IPS DF 6.9 (cell line): ENCODE data around the gene CXCL6.

Experiments used
- DNase-seq: peaks from one replicate; pipeline ENCODE4 v3.0.0-alpha.2; 2013; ENCODE audit warnings: low read depth, low spot score
- H3K27ac ChIP-seq: one replicate; pipeline ENCODE4 v1.5.1; 2013; ENCODE audit warnings: low read length, control low read depth
- H3K27me3 ChIP-seq: 2 replicates; pipeline ENCODE4 v1.6.1; 2013; ENCODE audit warnings: mild to moderate bottlenecking, low read length; ENCODE audit not compliant: control insufficient read depth, insufficient read depth
- H3K36me3 ChIP-seq: 2 replicates; pipeline ENCODE4 v1.6.1; 2013; ENCODE audit warnings: low read length; ENCODE audit not compliant: control insufficient read depth, insufficient read depth
- H3K4me1 ChIP-seq: 2 replicates; pipeline ENCODE4 v1.6.1; 2013; ENCODE audit warnings: low read length; ENCODE audit not compliant: control insufficient read depth, insufficient read depth
- H3K4me3 ChIP-seq: 2 replicates; pipeline ENCODE4 v1.5.1; 2013; ENCODE audit warnings: mild to moderate bottlenecking, low read length
- H3K9me3 ChIP-seq: 2 replicates; pipeline ENCODE4 v1.6.1; 2013; ENCODE audit warnings: low read length, inconsistent platforms; ENCODE audit not compliant: control insufficient read depth, insufficient read depth
- WGBS: extraction: QIAGEN DNeasy Blood & Tissue Kit; methylation state at CpG from one replicate; pipeline ENCODE4 v1.1.7; 2013; ENCODE audit warnings: mixed read lengths, missing lambda C conversion rate; ENCODE audit not compliant: insufficient read length, insufficient coverage; 5-methylcytosine and 5-hydroxymethylcytosine counted together

CXCL6 gene

DNA sequence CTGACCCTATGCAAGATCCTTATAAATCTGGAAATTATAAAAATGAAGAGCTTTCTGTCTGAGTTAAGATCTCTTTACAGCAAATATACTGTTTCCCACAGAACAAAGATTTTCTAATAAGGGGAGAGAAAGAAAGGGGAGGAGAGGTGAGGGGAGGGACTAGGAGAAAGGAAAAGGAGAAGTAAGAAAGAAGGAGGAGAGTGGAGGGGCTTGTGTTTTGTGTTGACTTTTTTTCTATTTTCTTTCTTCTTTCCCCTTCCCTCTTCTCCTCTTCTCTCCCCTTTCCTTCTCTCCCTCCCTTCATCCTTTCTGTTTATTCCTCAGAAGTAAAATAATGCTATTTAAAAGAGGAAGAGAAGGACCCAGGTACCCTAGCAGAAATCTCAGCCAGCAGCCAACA lies 6.2 kb downstream of the CXCL6 start:
- Histone ChIP-seq H3K4me3 (no peak overlapping the region), H3K27ac (no peak overlapping the region), H3K27me3 (no peaks in the 10 kb centered on the region), H3K36me3 (no peaks in the 10 kb centered on the region), H3K9me3 (no peaks in the 10 kb centered on the region), H3K4me1 (no peaks in the 10 kb centered on the region)
- DNase-seq, result no peak

DNA sequence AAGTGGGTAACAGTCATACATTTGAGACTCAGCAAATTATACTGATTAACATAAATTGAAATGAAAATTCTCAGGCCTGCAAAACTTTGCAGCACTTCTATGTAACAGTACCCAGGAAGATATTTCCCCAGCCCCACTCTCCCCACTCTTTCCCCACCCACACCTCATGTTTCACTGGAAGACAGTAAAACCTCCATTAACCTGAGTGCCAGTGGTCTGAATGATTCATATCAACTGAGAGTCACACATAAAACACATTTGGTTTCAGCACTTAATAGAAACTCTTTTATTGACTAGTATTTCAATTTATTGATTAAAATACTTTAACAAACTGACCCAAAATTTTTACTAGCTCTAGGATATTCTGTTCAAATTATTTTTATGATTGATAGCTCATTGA lies 6.9 kb downstream of the CXCL6 start:
- no peaks in the 10 kb centered on the region for H3K4me1 ChIP-seq
- no peak overlapping the region for H3K27ac ChIP-seq
- H3K27me3 ChIP-seq, result no peaks in the 10 kb centered on the region
- H3K36me3 ChIP-seq, result no peaks in the 10 kb centered on the region
- no peaks in the 10 kb centered on the region for H3K9me3 ChIP-seq
- no peak overlapping the region for H3K4me3 ChIP-seq
- DNase-seq, result no peak

DNA sequence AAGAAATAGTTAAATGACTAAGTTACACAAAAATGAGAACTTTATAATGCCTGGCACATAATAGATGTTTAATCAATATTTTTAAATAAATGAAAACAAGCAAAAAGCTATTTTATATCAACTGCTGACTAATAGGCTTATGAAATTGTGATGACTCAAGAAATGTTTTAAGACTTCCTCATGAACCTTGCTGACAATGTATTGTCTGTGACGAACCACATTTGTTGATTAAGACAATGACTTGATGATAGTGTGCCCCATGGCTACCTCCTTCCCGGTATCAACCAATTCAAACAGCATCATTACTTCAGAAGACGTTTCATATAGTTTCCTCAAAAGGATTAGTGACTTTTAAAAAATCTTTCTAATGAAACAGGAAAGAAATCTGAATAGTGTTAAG lies 7.9 kb downstream of the CXCL6 start:
- no CpG with 5 or more reads among the region's 3 CpGs for WGBS
- no peak for DNase-seq
- no peaks in the 10 kb centered on the region for H3K27me3 ChIP-seq
- H3K4me1 ChIP-seq, result no peaks in the 10 kb centered on the region
- H3K4me3 ChIP-seq, result no peak overlapping the region
- H3K36me3 ChIP-seq, result no peaks in the 10 kb centered on the region
- no peaks in the 10 kb centered on the region for H3K9me3 ChIP-seq
- no peak overlapping the region for H3K27ac ChIP-seq

DNA sequence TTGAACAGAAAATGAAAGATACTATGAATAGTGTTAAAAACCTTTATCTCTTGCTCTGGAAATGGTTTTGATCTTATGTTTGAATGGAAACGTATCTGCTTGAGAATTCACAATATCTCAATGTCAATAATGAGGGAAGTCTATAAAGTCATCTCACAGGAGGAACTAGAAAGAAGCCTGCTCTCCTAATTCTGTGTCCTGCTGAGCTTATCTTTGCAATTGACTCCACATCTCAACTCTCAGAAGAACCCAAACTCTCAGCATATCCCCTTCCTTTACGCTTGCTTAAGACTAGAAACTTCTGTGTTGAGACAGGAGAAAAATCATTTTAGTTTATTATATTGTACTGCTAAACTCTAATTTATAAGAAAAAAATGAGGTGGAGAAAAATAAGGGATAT lies 8.3 kb downstream of the CXCL6 start:
- Histone ChIP-seq H3K27me3 (no peaks in the 10 kb centered on the region), H3K36me3 (no peaks in the 10 kb centered on the region), H3K27ac (no peak overlapping the region), H3K9me3 (no peaks in the 10 kb centered on the region), H3K4me3 (no peak overlapping the region), H3K4me1 (no peaks in the 10 kb centered on the region)
- no CpG with 5 or more reads among the region's 2 CpGs for WGBS
- no peak for DNase-seq

DNA sequence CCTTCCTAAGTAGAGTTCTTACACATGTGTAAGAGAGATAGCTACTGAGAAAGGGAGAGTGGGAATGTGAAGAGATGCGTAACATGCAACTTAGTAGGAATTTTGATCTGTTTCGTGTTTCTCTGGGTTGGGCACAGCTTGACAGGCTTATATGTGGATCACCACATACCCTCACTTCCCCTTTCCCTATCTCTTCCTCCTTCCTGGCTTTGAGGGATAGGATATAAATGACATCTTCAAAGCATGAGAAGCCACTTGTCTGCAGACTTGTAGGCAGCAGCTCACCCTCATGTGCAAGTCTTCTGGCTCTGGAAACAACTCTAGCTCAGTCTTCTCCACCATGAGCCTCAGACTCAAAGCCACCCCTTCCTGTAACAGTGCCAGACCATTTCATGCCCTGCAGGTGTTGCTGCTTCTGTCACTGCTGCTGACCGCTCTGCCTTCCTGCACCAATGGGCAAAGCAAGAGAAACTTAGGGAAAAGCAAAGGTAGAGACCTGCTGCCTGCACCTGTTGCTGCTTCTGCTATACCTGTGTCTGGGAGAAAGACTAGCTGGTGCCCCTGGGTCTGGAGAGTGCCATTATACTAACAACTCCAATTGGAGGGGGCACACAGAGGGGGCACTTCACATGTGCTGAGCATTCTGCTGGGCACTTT lies 11.2 kb downstream of the CXCL6 start:
- no peak for DNase-seq
- no peaks in the 10 kb centered on the region for H3K36me3 ChIP-seq

DNA sequence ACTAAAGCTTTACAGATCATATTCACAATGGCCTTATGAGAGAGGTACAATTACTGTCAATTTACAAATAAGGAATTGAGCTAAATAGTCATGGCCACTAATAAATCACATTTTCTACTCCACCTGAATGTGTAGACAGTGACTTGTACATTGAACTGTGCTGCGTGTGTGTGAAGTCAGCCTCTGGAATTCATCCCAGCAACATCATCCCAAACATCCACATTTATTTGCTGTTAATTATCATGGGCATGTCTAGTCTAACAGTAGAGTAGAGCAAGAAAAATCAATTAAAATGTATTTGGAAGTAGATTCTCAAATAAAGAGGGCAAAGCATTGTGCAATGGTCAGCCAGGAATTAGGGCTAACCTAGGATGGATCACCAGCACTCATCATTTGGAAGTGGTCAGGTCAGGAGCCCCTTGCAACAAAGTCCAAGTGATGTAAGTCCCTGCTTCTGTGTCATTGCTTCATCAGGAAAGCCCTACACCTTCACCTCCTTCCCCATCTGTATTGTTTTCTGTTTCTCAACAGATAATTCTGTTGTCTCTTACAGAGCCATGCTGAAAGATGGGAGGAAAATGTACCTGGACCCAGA lies 11.8 kb downstream of the CXCL6 start:
- Histone ChIP-seq H3K4me1 (no peaks in the 10 kb centered on the region), H3K9me3 (no peaks in the 10 kb centered on the region), H3K4me3 (no peak overlapping the region), H3K36me3 (no peaks in the 10 kb centered on the region), H3K27ac (no peak overlapping the region), H3K27me3 (no peaks in the 10 kb centered on the region)
- no CpG with 5 or more reads among the region's 1 CpG for WGBS
- DNase-seq, result no peak

More for the DNA sequence above, 11.2 kb downstream of the CXCL6 start:
- no peak overlapping the region for H3K27ac ChIP-seq
- WGBS, result no CpG with 5 or more reads among the region's 3 CpGs
- H3K4me3 ChIP-seq, result no peak overlapping the region
- no peaks in the 10 kb centered on the region for H3K9me3 ChIP-seq
- H3K27me3 ChIP-seq, result no peaks in the 10 kb centered on the region
- H3K4me1 ChIP-seq, result no peaks in the 10 kb centered on the region

DNA sequence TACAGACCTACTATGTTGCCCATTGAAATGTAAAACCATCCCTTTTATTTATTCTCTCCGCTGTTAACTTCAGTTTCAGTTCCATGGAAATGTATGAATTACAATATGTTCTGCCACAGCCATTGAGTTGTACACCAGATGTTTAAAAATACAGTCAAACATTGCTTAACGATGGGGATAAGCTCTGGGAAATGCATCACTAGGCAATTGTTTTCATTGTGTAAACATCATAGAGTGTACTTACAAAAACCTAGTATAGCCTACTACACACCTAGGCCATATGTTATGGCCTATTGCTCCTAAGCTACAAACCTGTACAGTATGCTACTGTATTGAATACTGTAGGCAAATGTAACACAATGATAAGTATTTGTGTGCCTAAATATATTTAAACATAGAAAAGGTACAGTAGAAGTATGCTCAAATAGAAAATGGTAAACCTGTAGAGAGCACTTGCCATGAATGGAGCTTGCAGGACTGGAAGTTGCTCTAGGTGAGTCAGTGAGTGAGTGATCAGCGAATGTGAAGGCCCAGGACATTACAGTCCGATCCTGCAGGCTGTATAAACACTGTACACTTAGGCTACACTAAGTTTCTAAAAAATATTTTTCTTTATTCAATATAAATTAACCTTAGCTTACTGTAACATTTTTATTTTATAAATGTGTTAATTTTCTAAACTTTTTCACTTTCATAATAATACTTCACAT lies 13.9 kb downstream of the CXCL6 start:
- no peak overlapping the region for H3K27ac ChIP-seq
- H3K4me1 ChIP-seq, result no peaks in the 10 kb centered on the region
- H3K36me3 ChIP-seq, result no peaks in the 10 kb centered on the region
- no peaks in the 10 kb centered on the region for H3K27me3 ChIP-seq
- no CpG with 5 or more reads among the region's 4 CpGs for WGBS
- H3K9me3 ChIP-seq, result no peaks in the 10 kb centered on the region
- DNase-seq, result no peak
- H3K4me3 ChIP-seq, result no peak overlapping the region

DNA sequence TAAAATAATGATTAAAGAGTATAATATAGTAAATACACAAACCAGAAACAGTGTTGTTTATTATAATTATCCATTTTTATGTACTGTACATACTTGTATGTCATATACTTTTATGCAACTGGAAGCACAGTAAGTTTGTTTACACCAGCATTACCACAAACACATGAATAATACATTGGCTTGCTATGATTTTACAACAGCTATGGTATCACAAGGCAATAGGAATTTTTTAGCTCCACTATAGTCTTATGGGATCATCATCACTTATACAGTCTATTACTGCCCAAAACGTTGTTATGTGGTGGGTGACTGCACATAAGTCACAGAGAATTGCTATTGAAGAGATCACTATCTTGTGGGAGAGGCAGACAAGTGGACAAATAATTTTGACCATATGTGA lies 14.8 kb downstream of the CXCL6 start:
- DNase-seq, result no peak
- H3K36me3 ChIP-seq, result no peaks in the 10 kb centered on the region
- H3K27me3 ChIP-seq, result no peaks in the 10 kb centered on the region
- H3K4me1 ChIP-seq, result no peaks in the 10 kb centered on the region
- no peaks in the 10 kb centered on the region for H3K9me3 ChIP-seq
- no CpG with 5 or more reads among the region's 1 CpG for WGBS
- H3K27ac ChIP-seq, result no peak overlapping the region
- H3K4me3 ChIP-seq, result no peak overlapping the region

DNA sequence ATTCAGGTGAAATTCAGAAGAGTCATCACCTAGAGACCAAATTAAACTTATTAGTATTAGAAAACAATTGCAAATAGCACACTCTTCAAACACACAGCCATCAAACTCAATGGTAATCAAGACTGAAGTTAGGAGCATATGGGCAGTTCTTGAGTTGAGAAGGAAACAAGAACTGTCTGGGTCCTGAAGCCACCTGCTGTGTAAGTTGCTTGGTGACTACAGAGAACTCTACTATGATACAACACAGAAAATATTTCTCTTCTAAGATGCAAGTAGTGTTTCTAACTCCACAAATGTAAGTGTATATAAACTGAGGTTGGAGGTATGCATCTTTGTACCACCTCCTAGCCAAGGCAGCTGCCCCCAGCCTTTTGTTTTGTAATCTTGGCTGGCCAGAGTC lies 16.3 kb downstream of the CXCL6 start:
- Histone ChIP-seq H3K4me3 (no peak overlapping the region), H3K36me3 (no peaks in the 10 kb centered on the region), H3K27me3 (no peaks in the 10 kb centered on the region), H3K4me1 (no peaks in the 10 kb centered on the region), H3K9me3 (no peaks in the 10 kb centered on the region), H3K27ac (no peak overlapping the region)
- DNase-seq, result no peak

DNA sequence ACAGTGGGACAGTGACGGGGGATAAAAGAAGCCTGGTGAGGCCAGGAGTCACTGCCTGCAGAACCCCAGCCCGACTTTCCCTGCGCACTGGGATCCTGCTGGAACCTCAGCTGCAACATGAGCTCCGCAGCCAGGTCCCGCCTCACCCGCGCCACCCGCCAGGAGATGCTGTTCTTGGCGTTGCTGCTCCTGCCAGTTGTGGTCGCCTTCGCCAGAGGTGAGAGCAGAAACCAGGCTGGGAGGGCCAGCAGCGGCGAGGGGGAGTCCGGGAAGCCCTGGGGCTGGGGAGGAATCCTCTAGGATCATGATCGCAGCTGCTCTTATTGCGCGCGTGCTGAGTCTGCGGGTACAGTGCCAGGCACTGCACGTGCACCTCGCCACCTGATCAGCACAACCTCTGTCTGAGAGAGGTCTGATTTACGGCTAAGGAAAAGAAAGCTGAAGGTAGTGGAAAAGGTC lies 16.8 kb downstream of the CXCL6 start, which contains the start of gene PF4V1:
Gene PF4V1, plus strand, starts transcription at position 51 of the 459 bp plus-strand sequence. Its CDS starts 67 bp downstream, at position 118.
- H3K27ac ChIP-seq, result no peak within 1 kb of the TSS
- H3K4me3 ChIP-seq, result no peak within 1 kb of the TSS
- no peak for DNase-seq
- H3K4me1 ChIP-seq, result no peaks in the 10 kb centered on the region
- WGBS, result no CpG with 5 or more reads among the region's 22 CpGs
- H3K27me3 ChIP-seq, result no peaks in the 10 kb centered on the region
- no peaks in the 10 kb centered on the region for H3K9me3 ChIP-seq
- H3K36me3 ChIP-seq, result no peaks in the 10 kb centered on the region
